GM21367 (cell line): ENCODE results near the gene PNKP.

ENCODE experiments used
- ATAC-seq: cut with Tn5 transposase; IDR thresholded peaks from one replicate; pipeline ENCODE4 v1.9.1; 2021; ENCODE audit not compliant: unreplicated experiment

Gene PNKP

DNA sequence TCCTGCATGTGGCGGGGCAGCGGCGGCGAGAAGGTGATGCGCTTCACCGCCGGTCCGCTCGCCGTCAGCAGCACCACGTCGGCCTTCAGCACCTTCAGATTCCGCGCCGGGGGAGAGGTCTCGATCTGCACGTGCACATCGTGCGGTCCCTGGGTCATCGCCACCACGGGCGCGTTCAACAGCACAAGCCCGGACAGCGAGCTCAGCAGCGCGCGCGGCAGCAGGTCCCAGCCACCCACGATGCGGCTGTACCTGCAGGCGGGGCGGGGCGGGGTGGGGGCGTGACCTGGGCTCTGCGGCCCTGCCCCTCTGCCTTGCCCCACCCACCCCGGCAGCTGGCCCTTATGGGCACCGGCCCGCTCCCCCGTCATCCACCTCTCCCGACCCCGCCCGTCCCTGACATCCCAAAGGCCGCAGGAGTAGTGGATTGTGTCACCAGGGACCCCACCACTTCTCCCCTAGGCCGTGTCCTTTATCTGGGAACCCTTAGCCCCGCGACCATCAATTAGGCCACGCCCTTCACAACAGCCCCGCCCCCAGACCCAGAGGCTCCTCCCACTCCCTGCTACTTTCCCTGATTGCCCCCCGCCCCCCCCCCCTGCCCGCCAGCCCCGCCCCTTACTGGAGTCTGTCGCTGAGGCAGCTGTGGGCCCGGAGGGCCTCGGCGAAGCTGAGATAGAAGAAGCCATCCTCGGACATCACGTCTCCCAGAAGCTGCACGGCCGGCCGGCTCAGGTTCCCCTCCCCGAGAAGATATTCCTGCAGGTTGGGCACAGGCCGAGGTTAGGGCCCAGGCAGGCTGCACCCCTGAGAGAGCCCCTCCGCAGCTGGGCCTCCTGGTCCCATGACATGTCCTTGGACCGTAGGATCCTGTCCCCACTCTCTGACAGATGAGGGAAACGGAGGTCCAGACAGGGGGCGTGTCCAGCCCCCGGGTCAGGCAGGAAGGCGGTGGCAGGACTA, 23.3 kb upstream of the PNKP start:
- no peak for ATAC-seq

DNA sequence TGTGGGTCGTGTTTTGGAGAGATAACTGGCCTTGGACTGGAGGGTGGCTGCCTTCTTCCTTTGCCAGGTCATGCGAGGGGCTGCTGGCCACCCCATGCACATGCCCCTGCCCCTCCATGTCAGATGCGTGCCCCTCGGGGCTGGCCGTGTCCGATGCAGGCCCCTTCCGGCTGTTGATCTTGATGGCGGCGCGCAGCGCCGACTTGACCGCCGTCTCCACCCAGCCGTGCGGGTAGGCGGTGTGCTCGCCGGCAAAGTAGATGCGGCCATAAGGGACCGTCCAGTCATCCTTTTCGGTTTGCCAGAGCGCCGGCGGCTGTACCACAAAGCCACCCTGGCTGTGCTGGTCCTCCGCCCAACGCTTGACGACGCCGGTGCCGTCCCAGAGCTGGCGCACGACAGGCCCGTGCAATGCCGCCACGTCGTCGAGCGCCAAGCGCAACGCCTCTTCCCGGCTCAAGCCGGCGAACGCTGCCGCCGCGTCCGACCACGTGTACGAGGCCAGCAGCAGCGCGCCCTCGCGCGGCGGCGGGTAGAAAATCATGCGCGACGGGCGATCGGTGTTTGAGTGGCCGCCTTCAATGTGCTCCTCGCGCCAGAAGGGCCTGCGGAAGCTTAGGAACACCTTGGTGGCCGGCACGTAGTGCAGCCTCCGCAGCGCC, 22.4 kb upstream of the PNKP start:
- ATAC-seq: no peak

DNA sequence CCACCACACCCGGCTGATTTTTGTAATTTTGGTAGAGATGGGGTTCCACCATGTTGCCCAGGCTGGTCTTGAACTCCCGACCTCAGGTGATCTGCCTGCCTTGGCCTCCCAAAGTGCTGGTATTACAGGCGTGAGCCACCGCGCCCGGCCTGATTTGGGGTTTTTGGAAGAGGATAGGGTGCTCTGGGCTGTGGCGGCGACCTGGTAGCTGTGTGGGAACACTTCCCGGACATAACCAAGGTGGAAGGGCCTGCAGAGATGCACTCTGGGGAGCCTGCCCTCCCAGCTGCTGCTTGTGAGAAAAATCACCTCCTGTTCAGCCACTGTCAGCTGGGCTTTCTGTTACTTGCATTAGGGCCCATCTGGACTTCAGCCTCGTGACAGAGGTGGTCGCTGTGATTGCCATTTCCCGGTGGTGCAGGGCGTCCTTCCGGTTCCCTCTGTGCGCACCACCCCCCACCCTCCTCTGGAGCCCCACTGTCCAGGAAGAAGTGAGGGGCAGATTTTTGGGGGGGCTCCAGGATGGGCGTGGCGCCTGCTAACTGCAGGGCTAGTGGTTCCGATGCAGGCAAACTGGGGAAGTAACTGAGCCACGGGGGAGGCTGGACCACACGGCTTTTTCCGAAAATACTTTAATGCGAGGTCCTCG, 21.8 kb upstream of the PNKP start:
- ATAC-seq: no peak

DNA sequence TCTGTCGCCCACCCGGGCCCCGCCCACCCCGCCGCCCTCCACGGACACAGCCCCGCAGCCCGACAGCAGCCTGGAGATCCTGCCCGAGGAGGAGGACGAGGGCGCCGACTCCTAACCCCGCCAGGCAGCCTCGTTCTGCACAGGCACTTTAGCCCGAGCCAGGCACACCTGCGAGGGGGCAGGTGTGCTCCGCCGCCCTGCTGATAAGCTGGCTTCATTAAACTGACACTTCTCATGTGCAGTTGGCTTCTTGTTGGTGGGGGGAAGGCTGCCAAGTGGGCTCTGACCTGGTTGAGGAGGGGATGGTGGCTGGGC, 21.1 kb upstream of the PNKP start:
- no peak for ATAC-seq

DNA sequence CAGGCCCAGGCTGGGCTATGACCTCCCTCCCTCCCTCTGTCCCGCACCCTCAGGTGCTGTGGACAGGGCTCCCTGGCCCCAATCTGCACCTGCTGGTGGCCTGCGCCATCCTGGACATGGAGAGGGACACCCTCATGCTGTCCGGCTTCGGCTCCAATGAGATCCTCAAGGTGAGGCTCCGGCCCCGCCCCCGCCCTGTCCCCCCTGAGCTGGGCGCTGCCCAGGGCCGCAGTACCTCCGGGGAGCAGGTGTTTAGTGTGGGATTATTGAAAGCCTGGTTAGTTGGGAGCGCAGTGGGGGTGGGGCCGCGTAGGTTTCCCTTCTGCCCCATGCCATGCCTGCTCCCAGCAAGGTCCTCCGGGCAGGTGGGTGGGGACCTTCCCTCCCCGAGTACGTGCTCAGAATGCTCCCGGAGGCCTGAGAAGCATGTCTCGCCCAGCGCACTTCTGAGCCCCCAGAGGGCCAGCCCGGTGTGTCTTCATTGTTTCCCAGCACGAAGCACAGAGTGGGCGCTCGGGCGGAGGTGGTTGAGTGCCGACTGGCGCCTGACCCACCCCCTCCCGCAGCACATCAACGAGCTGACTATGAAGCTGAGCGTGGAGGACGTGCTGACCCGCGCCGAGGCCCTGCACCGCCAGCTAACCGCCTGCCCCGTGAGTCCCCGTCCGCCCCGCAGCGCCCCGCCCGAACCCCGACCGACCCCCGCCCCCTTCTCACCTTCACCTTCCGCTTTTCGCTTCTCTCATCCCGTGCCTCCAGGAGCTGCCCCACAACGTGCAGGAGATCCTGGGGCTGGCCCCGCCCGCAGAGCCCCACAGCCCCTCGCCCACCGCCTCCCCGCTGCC, 20.5 kb upstream of the PNKP start:
- ATAC-seq: no peak

DNA sequence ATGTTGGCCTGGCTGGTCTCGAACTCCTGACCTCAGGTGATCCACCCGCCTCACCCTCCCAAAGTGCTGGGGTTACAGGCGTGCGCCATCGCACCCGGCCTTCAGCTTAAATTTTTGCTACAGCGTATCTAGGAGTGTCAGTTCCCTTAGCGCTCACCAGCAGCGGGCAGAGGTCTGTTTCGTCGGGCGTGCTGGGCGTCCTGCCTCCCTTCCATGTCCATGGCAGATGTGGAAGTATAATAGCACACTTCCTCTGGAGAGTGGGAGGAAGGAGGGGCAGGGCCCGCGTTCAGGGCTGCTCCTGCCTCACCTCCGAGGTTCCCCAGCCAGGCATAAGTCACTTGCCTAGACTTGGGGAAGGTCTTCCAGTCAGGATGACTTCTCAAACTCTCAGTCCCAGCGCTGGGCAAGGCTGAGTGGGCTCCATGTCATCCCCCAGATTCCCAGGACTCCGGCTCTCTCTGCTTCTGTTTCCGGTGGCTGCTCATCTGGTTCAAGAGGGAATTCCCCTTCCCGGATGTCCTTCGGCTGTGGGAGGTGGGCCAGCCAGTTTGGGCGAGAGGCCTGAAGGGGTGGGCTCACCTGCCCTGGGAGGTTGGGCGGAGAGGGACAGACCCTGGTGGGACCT, 19.8 kb upstream of the PNKP start:
- no peak for ATAC-seq

DNA sequence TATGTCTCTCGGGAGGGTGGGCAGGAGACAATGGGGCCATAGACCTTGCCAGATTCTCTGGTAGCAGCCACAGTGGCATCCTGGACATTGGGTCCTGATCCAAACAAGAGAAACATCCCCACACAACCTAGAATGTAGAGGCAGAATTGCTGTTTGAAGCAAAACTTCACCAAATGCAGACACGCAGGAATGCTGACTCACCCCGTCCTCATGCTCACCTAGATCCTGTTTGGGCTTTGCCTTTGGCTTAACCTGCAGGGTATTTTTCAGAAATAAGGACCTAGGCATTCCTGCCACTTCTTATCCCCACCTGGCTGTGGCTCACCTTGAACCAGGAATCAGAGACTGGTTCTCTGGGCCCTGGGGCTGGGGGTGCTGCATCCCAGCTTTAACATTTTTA, 17.4 kb upstream of the PNKP start:
- no peak for ATAC-seq

DNA sequence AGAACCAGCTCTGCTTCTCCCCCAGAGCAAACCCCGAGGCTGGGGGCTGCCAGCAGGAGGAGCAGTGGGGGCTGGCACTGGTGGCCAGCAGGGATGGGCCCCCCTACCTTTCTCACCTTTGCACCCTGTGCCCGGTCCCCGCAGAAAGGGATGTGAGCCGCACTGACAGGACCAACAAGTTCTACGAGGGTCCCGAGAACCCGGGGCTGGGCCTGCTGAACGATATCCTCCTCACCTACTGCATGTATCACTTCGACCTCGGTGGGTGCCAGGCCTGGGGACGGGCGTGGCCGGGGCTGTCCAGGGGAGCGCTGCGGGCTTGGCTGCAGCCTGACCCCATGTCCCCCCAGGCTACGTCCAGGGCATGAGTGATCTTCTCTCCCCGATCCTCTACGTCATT, 16.7 kb upstream of the PNKP start:
- ATAC-seq: no peak

DNA sequence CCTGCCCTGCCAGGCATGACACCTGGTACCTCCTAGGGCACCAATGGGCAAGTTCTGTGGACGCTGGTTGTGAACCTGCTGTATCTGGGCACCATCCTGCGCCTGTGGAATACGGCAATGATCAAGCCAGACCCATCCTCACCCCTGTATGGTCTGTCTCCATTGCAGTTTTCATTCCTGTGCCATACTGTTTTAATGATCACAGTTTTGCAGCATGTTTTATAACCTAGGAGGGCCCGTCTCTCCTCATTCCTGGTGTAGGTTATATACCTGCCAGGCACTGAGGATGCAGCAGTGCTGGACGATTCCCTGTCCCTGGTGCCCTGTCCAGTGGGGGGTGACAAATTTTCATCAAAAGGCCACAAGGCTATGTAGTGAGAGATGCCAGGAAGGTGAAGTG, 15.7 kb upstream of the PNKP start:
- no peak for ATAC-seq

DNA sequence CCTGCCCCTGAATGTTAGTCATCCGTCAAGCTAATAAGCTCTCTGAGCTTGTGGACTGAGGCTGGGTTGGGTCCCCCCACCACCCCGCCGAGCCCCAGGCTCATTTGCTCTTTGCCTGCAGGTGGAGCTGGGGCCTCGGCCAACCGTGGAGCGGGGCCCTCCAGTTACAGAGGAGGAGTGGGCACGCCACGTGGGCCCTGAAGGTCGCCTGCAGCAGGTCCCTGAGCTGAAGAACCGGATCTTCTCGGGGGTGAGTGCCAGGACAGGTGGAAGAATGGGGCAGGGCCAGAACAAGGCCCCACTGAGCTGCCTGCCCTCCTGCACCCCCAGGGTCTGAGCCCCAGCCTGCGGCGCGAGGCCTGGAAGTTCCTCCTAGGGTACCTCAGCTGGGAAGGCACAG, 15.3 kb upstream of the PNKP start:
- no peak for ATAC-seq

DNA sequence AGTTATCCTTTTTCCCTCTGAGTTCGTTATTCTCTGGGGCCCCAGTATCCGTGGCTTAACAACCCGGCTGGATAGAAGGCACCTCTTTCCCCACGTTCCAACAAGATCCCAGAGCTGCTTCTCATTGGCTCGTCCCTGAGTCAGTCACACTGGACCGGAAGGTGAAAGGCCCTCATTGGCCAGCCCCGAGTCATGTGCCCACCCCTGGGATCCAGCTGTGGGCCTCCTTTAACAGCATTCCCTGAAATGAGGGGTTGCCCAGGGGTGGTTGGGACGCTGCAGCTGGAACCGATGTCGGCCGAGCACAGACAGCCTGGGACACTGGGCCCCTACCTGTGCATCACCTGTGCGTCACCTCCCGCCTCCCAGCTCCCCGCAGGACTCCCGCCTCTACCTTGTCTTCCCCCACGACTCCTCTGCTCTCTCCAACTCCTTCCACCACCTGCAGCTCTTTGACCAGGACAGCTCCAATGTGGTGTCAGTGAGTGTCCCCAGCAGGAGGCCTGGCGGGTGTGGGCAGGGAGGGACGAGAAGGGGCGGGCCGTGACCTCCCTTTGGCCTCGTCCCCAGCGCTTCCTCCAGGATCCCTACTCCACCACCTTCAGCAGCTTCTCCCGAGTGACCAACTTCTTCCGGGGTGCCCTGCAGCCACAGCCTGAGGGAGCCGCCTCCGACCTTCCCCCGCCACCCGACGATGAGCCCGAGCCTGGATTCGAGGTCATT, 14.5 kb upstream of the PNKP start:
- ATAC-seq: no peak

DNA sequence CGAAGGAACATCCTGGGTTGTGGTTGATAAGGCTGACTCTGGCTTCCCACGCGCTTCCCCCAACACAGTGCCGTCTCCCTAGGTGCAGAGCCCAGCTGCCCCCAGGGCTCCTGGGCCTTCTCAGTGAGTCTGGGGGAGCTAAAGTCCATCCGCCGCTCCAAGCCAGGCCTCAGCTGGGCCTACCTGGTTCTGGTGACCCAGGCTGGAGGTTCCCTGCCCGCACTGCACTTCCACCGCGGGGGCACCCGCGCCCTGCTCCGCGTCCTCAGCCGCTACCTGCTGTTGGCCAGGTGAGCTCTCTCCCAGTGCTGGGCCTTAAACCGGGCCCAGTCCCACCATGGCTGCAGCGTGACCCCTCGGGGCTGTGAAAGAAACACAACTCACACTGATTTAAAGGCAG, 13.8 kb upstream of the PNKP start:
- no peak for ATAC-seq

DNA sequence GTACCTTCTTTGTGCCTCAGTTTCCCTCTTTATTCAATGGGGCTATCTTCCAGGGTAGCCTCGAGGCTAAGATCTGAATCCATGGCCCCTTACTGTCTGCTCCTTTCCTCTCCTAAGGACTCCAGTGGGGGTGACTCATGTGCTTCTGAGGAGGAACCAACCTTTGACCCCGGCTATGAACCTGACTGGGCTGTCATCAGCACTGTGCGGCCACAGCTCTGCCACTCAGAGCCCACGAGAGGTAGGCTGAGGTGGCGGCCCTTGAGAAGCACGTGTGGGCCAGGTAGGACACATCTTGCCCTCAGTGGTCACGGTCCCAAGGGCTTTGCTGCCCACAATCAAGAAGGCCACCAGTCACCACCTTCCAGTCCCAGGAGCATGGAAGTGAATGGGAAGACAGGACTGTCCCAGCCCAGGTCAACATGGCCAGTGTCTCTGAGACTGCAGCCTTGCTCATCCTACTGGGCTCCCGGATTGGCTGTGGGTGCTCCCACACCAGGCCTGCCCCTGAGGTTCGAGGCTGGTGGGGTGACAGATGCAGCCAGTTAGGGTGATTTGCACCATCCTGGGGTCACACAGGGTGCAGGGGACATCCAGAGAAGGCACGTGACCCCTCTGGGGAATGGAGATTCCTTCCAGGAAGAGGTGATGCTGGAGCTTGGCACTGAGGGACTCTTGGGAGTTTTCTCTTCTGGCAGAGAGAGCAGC, 12.9 kb upstream of the PNKP start:
- ATAC-seq: no peak

DNA sequence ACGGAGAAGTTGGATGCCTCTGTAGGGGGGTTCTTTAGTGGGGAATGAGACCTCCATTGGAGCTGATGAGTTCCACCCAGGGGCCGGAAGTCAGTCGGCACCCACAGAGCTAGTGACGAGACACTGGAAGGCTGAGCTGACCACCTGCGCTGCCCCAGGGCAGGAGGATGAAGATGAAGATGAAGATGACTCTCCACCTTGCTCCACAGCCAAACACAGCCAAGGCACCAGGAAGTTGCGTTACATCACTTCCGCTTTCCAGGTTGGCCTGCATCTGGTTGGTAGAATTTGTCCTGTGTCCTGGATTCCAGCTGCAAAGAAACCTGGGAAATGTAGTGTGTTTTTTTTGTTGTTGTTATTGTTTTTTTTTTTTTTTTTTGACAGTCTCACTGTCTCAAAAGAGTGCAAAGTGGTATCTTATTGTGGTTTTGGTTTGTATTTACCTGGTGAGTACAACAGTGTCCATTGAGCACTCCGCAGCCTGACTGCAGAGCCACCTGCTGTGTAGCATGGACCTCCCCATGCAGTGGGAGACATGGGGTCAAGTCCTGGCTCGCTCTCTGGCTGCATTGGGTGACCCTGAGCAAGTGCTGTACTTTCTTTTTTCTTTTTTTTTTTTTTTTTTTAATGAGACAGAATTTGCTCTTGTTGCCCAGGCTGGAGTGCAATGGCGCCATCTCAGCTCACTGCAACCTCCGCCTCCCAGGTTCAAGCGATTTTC, 12.0 kb upstream of the PNKP start:
- no peak for ATAC-seq

DNA sequence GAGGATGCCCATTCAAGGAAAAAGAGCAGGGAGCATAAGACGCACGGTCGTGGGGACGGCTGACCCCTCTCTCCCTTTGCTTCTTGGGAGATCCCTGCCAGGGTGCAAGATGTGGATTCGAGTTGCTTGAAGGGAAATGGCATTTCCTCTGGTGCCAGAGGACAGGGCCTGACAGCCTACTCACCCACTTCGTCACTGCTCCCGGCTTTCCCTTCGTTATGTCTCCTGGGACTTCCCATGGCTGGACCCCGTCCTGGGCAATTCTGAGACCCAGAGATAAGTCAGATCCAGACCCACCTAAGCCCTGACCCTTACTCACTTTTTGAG, 11.3 kb upstream of the PNKP start:
- no peak for ATAC-seq

DNA sequence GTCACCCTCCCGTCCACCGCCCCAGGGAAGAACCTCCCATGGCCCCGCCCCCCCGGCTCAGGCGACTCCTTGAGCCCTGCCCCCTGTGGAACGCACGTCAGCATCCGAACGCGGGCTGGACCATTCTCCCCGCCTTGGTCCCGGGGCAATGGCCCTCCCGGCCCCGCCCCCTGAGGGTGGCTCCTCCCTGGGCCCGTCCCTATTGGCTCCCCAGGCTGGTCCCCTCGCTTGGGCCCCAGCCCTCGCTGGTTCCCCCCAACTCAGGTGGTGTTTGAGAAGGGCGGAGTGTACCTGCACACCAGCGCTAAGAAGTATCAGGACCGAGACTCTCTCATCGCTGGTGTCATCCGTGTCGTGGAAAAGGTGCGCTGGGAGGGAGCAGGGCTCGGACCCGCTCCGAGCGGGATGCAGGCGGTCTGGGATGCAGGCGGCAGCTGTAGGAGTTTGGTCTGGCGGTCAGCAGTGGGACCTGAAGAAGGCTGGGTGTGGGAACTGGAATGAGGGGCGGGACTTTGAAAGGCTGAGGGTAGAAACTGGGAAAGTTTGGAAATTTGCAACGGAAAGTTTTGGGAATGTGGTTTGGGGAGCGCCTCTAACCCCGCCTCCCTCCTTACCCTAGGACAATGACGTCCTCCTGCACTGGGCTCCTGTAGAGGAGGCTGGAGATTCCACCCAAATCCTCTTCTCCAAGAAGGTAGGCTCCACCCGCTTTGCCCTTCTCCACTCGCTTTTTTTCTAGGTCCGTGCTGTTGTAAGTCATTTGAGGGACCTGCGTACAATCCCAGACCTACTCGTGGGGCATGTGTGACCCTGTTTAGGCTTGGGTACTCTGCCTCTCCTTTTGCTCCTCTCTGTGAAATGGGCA, 10.7 kb upstream of the PNKP start:
- ATAC-seq: peak; percentile 35

DNA sequence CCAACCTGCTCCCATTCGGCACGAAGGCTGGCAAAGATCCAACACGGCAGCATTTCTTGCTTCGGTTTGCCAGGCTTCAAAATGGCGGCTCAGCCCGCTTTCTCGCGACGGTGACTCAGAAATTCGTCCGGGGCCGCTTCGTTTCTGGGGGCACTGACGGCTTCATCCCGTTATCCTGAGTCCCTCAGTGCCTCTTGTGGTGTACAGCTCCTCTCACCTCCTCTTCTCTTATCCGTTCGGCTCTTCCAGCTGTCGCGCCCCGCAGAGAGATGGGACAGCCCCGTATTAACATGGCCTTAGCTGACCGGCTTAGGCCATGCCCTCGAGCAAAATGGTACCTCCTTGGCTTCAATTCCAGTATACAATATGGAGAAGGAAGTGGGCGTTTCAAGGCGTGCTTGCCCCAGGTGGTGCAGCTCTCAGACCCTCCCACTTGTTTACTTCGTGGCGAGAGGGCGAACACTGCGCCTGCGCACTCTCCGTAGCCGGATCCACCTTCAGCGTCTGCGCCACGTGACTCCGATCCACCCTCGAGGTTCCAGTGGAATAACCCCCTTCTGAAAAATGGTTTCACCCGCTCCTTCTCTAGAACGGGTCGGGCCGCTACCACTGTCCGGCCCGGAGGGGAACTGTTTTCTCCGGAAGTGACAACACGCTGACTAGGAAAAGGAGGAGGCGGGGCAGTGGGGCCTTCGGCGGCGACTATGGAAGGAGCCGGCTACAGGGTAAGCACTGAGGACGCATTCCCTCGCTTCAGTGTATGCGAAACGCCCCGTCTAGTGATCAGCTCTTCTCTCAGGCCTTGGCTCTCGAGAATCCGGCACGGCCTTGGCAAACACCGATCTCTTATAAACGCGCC, 9.9 kb upstream of the PNKP start, which contains the start of the genes AKT1S1 and TBC1D17:
Gene AKT1S1 (minus strand): TSS at position 336 of the 859 bp plus-strand sequence. CDS start 4,060 bp downstream, outside the sequence.
Gene TBC1D17 (plus strand): TSS at position 683 of the 859 bp plus-strand sequence. CDS start 22 bp downstream, at position 705.
- ATAC-seq: peak; percentile 49
